H1 (cell line): ENCODE data around the gene CREB3L4. TPM values are rescaled to one million over a fixed set of nuclear protein-coding genes. Genes with fewer than 3 reads are reported as not detected.

ENCODE experiments used
- CTCF ChIA-PET: fragments of 300-600 bp; sonication (Branson Sonifier 250); formaldehyde crosslinking; loops from one replicate; lab custom pipeline; 2021; ENCODE audit not compliant: partially characterized antibody; lab: Charles Lee
- POLR2A ChIA-PET: fragments of 300-600 bp; sonication (Branson Sonifier 250); formaldehyde crosslinking; loops from one replicate; lab custom pipeline; 2021; ENCODE audit warnings: inconsistent platforms; ENCODE audit not compliant: partially characterized antibody; lab: Charles Lee
- DNase-seq, 2 experiments: peaks; one replicate each; pipeline versions ENCODE4 v3.0.0 to v3.0.0-alpha.2; 2010 to 2022; ENCODE audit warnings: low spot score in 2 of 2, low read depth in 1 of 2, mixed read lengths in 1 of 2
- FAIRE-seq: peaks from 2 replicates; lab custom pipeline; 2011; peaks lifted over from hg19 to GRCh38; lab: Jason Lieb, UNC
- H2AFZ ChIP-seq: 2 replicates; pipeline ENCODE4 v1.8.1; 2012; ENCODE audit warnings: low read length, inconsistent platforms
- H2AK5ac ChIP-seq: 2 replicates; pipeline ENCODE4 v1.6.1; 2013; ENCODE audit warnings: low read depth, low read length
- H2BK120ac ChIP-seq: replicated peaks from 2 replicates; pipeline ENCODE3; 2013; ENCODE audit warnings: low read depth, low read length, inconsistent platforms
- H2BK12ac ChIP-seq: 2 replicates; pipeline ENCODE4 v1.6.1; 2013; ENCODE audit warnings: low read depth, low read length
- H2BK15ac ChIP-seq: 2 replicates; pipeline ENCODE4 v1.6.1; 2013; ENCODE audit warnings: low read length
- H2BK20ac ChIP-seq: 2 replicates; pipeline ENCODE4 v1.6.1; 2013; ENCODE audit warnings: low read length
- H2BK5ac ChIP-seq: 2 replicates; pipeline ENCODE4 v1.6.1; 2013; ENCODE audit warnings: low read depth, low read length
- H3K14ac ChIP-seq: 2 replicates; pipeline ENCODE4 v1.6.1; 2013; ENCODE audit warnings: inconsistent platforms; ENCODE audit not compliant: insufficient read length
- H3K18ac ChIP-seq: 2 replicates; pipeline ENCODE4 v1.6.1; 2013; ENCODE audit warnings: low read length; ENCODE audit errors: extremely low read depth
- H3K23ac ChIP-seq: 2 replicates; pipeline ENCODE4 v1.6.1; 2013; ENCODE audit warnings: inconsistent platforms; ENCODE audit not compliant: insufficient read length
- H3K23me2 ChIP-seq: 2 replicates; pipeline ENCODE4 v1.6.1; 2013; ENCODE audit warnings: low read depth, low read length
- H3K27ac ChIP-seq: 2 replicates; pipeline ENCODE4 v1.6.1; 2011; ENCODE audit warnings: low read depth, low read length, inconsistent platforms
- H3K27me3 ChIP-seq, 4 experiments: replicated peaks in 1 of 4; 1 replicate in 1 of 4; 2 replicates in 3 of 4; pipeline versions ENCODE4 v1.6.1 to v1.8.1; 2011 to 2013; ENCODE audit warnings: low read length in 3 of 4, mild to moderate bottlenecking in 3 of 4, inconsistent platforms in 2 of 4, mixed read lengths in 2 of 4, moderate library complexity in 1 of 4; ENCODE audit not compliant: control insufficient read depth in 3 of 4, insufficient read depth in 3 of 4; ENCODE audit errors: extremely low read depth in 1 of 4
- H3K36me3 ChIP-seq, 4 experiments: 2 replicates each; pipeline versions ENCODE4 v1.6.1 to v1.8.1; 2011 to 2013; ENCODE audit warnings: mild to moderate bottlenecking in 4 of 4, low read length in 3 of 4, moderate library complexity in 2 of 4, control low read depth in 1 of 4, inconsistent platforms in 1 of 4; ENCODE audit not compliant: insufficient read depth in 4 of 4, control insufficient read depth in 2 of 4
- H3K4ac ChIP-seq: replicated peaks from 2 replicates; pipeline ENCODE3; 2013; ENCODE audit warnings: low read length, low read depth, mixed read lengths, inconsistent platforms; ENCODE audit not compliant: insufficient read length
- H3K4me1 ChIP-seq, 4 experiments: replicated peaks in 1 of 4; 1 replicate in 1 of 4; 2 replicates in 3 of 4; pipeline versions ENCODE4 v1.6.1 to v1.8.1; 2011 to 2013; ENCODE audit warnings: low read length in 3 of 4, inconsistent platforms in 2 of 4, mixed read lengths in 1 of 4; ENCODE audit not compliant: insufficient read depth in 4 of 4, control insufficient read depth in 3 of 4
- H3K4me2 ChIP-seq, 2 experiments: 2 replicates each; pipeline versions ENCODE4 v1.6.1 to v1.8.1; 2011 to 2013; ENCODE audit warnings: low read depth in 2 of 2, low read length in 2 of 2, control low read depth in 1 of 2, inconsistent platforms in 1 of 2, mild to moderate bottlenecking in 1 of 2; ENCODE audit not compliant: insufficient read depth in 1 of 2
- H3K4me3 ChIP-seq, 4 experiments: fragments of 200-600, 300-600 bp in 1 of 4; sonication (generic), shearing (Covaris generic), sonication (Bioruptor Twin) in 1 of 4; 2 replicates each; pipeline versions ENCODE4 v1.5.1 to v1.8.1; 2011 to 2016; ENCODE audit warnings: low read length in 4 of 4, low read depth in 3 of 4, control low read depth in 2 of 4, inconsistent platforms in 2 of 4, mild to moderate bottlenecking in 2 of 4, mixed read lengths in 1 of 4, moderate library complexity in 1 of 4; ENCODE audit not compliant: insufficient read depth in 2 of 4; ENCODE audit errors: extremely low read depth in 1 of 4
- H3K56ac ChIP-seq: replicated peaks from 2 replicates; pipeline ENCODE3; 2013; ENCODE audit warnings: low read depth, mild to moderate bottlenecking, mixed read lengths, low read length, inconsistent platforms; ENCODE audit not compliant: insufficient read length
- H3K79me1 ChIP-seq: 2 replicates; pipeline ENCODE4 v1.6.1; 2013; ENCODE audit warnings: low read depth, low read length, control low read depth
- H3K79me2 ChIP-seq, 2 experiments: 2 replicates each; pipeline versions ENCODE4 v1.6.1 to v1.8.1; 2012 to 2013; ENCODE audit warnings: low read length in 2 of 2, mild to moderate bottlenecking in 2 of 2, inconsistent platforms in 1 of 2; ENCODE audit not compliant: insufficient read depth in 2 of 2, control insufficient read depth in 1 of 2
- H3K9ac ChIP-seq, 4 experiments: replicated peaks in 1 of 4; 1 replicate in 1 of 4; 2 replicates in 3 of 4; pipeline versions ENCODE4 v1.6.1 to v1.8.1; 2011 to 2013; ENCODE audit warnings: low read depth in 3 of 4, low read length in 3 of 4, control low read depth in 2 of 4, mild to moderate bottlenecking in 2 of 4, moderate library complexity in 2 of 4, inconsistent platforms in 1 of 4; ENCODE audit errors: extremely low read depth in 1 of 4
- H3K9me3 ChIP-seq, 2 experiments: 2 replicates each; pipeline versions ENCODE4 v1.6.1 to v1.8.1; 2012 to 2013; ENCODE audit warnings: mild to moderate bottlenecking in 2 of 2, moderate library complexity in 2 of 2, control low read depth in 1 of 2, inconsistent platforms in 1 of 2, low read depth in 1 of 2, low read length in 1 of 2, mixed read lengths in 1 of 2; ENCODE audit not compliant: insufficient read depth in 2 of 2
- H4K20me1 ChIP-seq, 2 experiments: replicated peaks in 1 of 2; 2 replicates each; pipeline versions ENCODE3 to v1.8.1; 2011 to 2013; ENCODE audit warnings: inconsistent platforms in 2 of 2, low read length in 2 of 2, mild to moderate bottlenecking in 1 of 2; ENCODE audit not compliant: insufficient read depth in 2 of 2, control insufficient read depth in 1 of 2
- H4K5ac ChIP-seq: 2 replicates; pipeline ENCODE4 v1.6.1; 2013; ENCODE audit warnings: low read length, low read depth, mixed read lengths, inconsistent platforms; ENCODE audit not compliant: insufficient read length
- H4K8ac ChIP-seq: 2 replicates; pipeline ENCODE4 v1.8.0; 2013; ENCODE audit warnings: mild to moderate bottlenecking, moderate library complexity, low read length, inconsistent platforms; ENCODE audit not compliant: insufficient read depth; ENCODE audit errors: extremely low read depth
- H4K91ac ChIP-seq: replicated peaks from 2 replicates; pipeline ENCODE3; 2013; ENCODE audit warnings: low read length, mixed read lengths, inconsistent platforms; ENCODE audit not compliant: insufficient read length
- CEBPB ChIP-seq: IDR thresholded peaks from 2 replicates; pipeline ENCODE4 v1.6.1; 2012; ENCODE audit warnings: low read depth, low read length
- EGR1 ChIP-seq: IDR thresholded peaks from 2 replicates; pipeline ENCODE4 v1.6.1; 2011; ENCODE audit warnings: low read depth, low read length, borderline replicate concordance
- EP300 ChIP-seq, 2 experiments: IDR thresholded peaks; 1 replicate in 1 of 2; 2 replicates in 1 of 2; pipeline ENCODE4 v1.6.1; 2011 to 2012; ENCODE audit warnings: low read depth in 2 of 2, low read length in 2 of 2, mild to moderate bottlenecking in 2 of 2, borderline replicate concordance in 1 of 2, inconsistent platforms in 1 of 2, moderate library complexity in 1 of 2
- POLR2A ChIP-seq, 2 experiments: IDR thresholded peaks; 1 replicate in 1 of 2; 2 replicates in 1 of 2; pipeline ENCODE4 v1.6.1; 2011; ENCODE audit warnings: low read depth in 2 of 2, low read length in 2 of 2, mild to moderate bottlenecking in 2 of 2; ENCODE audit errors: control extremely low read depth in 1 of 2
- RAD21 ChIP-seq, 2 experiments: IDR thresholded peaks in 1 of 2; conservative IDR thresholded peaks in 1 of 2; 2 replicates each; pipeline ENCODE4 v1.6.1; 2011; ENCODE audit warnings: low read depth in 2 of 2, low read length in 2 of 2, improper control_type of control experiment in 1 of 2, inconsistent platforms in 1 of 2, mild to moderate bottlenecking in 1 of 2, moderate library complexity in 1 of 2
- RXRA ChIP-seq: IDR thresholded peaks from 2 replicates; pipeline ENCODE4 v1.6.1; 2011; ENCODE audit warnings: low read depth, mild to moderate bottlenecking, low read length, moderate library complexity; ENCODE audit not compliant: insufficient read depth
- SIN3A ChIP-seq, 2 experiments: IDR thresholded peaks in 1 of 2; conservative IDR thresholded peaks in 1 of 2; 2 replicates each; pipeline ENCODE4 v1.6.1; 2011 to 2012; ENCODE audit warnings: low read length in 2 of 2, improper control_type of control experiment in 1 of 2, low read depth in 1 of 2, mild to moderate bottlenecking in 1 of 2
- SP4 ChIP-seq: IDR thresholded peaks from 2 replicates; pipeline ENCODE4 v1.6.1; 2012; ENCODE audit warnings: low read length, inconsistent platforms
- TBP ChIP-seq: IDR thresholded peaks from 2 replicates; pipeline ENCODE4 v1.6.1; 2011; ENCODE audit warnings: low read depth, low read length, improper control_type of control experiment
- TEAD4 ChIP-seq: IDR thresholded peaks from 2 replicates; pipeline ENCODE4 v1.6.1; 2012; ENCODE audit warnings: low read depth, low read length, inconsistent platforms, mixed read lengths
- USF2 ChIP-seq: IDR thresholded peaks from 2 replicates; pipeline ENCODE4 v1.6.1; 2011; ENCODE audit warnings: low read length, improper control_type of control experiment
- ZNF274 ChIP-seq: IDR thresholded peaks from 2 replicates; pipeline ENCODE4 v1.7.0; 2012; ENCODE audit warnings: low read length, borderline replicate concordance; ENCODE audit errors: extremely low read depth
- WGBS, 2 experiments: shearing (Covaris generic) in 1 of 2; methylation state at CpG; one replicate each; pipeline versions ENCODE4 v1.1.6 to v1.1.7; 2013 to 2015; ENCODE audit warnings: low lambda C conversion rate in 2 of 2, mixed read lengths in 2 of 2, inconsistent platforms in 1 of 2, low coverage in 1 of 2, missing lambda C conversion rate in 1 of 2; ENCODE audit not compliant: insufficient replicate concordance in 2 of 2, insufficient coverage in 1 of 2, insufficient read length in 1 of 2; ENCODE audit errors: extremely low coverage in 1 of 2, missing lambda C conversion rate in 1 of 2; 5-methylcytosine and 5-hydroxymethylcytosine counted together
- polyA plus RNA-seq, 7 experiments: library from polyadenylated mRNA; depleted of rRNA in 3 of 7; stranded (reverse) in 5 of 7; unstranded in 2 of 7; fragments of >200 nt in 5 of 7; fragments of 200-250 nt in 2 of 7; gene quantifications; 1 replicate in 5 of 7; 2 replicates in 1 of 7; 4 replicates in 1 of 7; pipeline versions ENCODE4 v1.2.1 to v1.2.3, GENCODE V29; 2011 to 2013; ENCODE audit warnings: missing spikeins in 2 of 7, mixed read lengths in 2 of 7
- total RNA-seq: library from RNA; stranded (reverse); fragmentation: NEBNext Ultra II Directional; extraction: Animal tissue kit (Norgen Biotek cat#: 25700); gene quantifications from 2 replicates; pipeline ENCODE4 v1.2.1, GENCODE V29; 2021

Gene CREB3L4
- total and polyA plus RNA-seq, 2 of the 8 experiments (the other 6 are each of a cell fraction or from before 2014, with no cell fraction given), result 34.4 to 54.0 TPM

GRCh38 chr1:154006136-154006535, 38.4 kb downstream of the CREB3L4 start:
- Histone ChIP-seq H3K56ac (no peak overlapping the region), H3K18ac (no peak overlapping the region), H3K4me3 (no peak overlapping the region), H3K4me2 (no peak overlapping the region), H3K14ac (no peak overlapping the region), H3K79me1 (no peaks in the 10 kb centered on the region), H3K27ac (no peak overlapping the region), H3K9me3 (no peaks in the 10 kb centered on the region), H4K20me1 (no peaks in the 10 kb centered on the region), H4K91ac (no peak overlapping the region), H4K8ac (no peak overlapping the region), H2BK120ac (no peak overlapping the region), H2BK15ac (no peak overlapping the region), H4K5ac (no peak overlapping the region), H2AK5ac (no peak overlapping the region), H3K4ac (no peak overlapping the region), H2BK20ac (no peak overlapping the region), H2BK5ac (no peak overlapping the region), H2AFZ (no peak overlapping the region), H3K79me2 (no peaks in the 10 kb centered on the region), H2BK12ac (no peak overlapping the region), H3K36me3 (no peaks in the 10 kb centered on the region), H3K4me1 (no peaks in the 10 kb centered on the region), H3K23ac (no peak overlapping the region), H3K27me3 (no peaks in the 10 kb centered on the region), H3K9ac (no peak overlapping the region), H3K23me2 (no peaks in the 10 kb centered on the region)
- POLR2A ChIA-PET, result interaction anchor here (2.9 to 8.2 kb wide), 2 partner anchors 14 to 15 kb away, joined by 11 to 137 read pairs; partner anchors contain the start of gene RPS27
- FAIRE-seq (no peak), DNase-seq (no peak)
- TF ChIP-seq EP300 (IDR thresholded peaks at IDR 0.05; ENCODE audit: borderline replicate concordance in 1 of 2, low read depth in 2 of 2, low read length in 2 of 2) (no peak), USF2 (no peak), RXRA (no peak), SP4 (no peak), ZNF274 (no peak), RAD21 (IDR thresholded peaks at IDR 0.05 in 1 of 2, conservative IDR thresholded peaks at IDR 0.05 in 1 of 2; ENCODE audit: low read depth in 2 of 2, low read length in 2 of 2) (no peak), CEBPB (no peak), TBP (no peak), EGR1 (no peak), SIN3A (conservative IDR thresholded peaks at IDR 0.05 in 1 of 2, IDR thresholded peaks at IDR 0.05 in 1 of 2; ENCODE audit: low read depth in 1 of 2, low read length in 2 of 2) (no peak), POLR2A (IDR thresholded peaks at IDR 0.05; ENCODE audit: control extremely low read depth in 1 of 2, low read depth in 2 of 2, low read length in 2 of 2) (no peak), TEAD4 (no peak)
- CTCF ChIA-PET, result no interaction called here
- 93% methylated on average over 3 of the region's 3 CpGs; no CpG with 5 or more reads in 1 of the 2 experiments for WGBS, 2 experiments
